WTC11 (cell line): ENCODE measurements around the gene RAP1GAP. TPM values are rescaled to one million over a fixed set of nuclear protein-coding genes. Genes with fewer than 3 reads are reported as not detected.

ENCODE experiments used
- ATAC-seq: fragments of 200-7000 bp; cut with Tn5 transposase; 2 replicates; pipeline ENCODE4 v1.10.0; 2021; ENCODE audit warnings: mild to moderate bottlenecking, moderate library complexity
- CTCF ChIA-PET: fragments of 300-600 bp; sonication (Branson Sonifier 250); formaldehyde crosslinking; loops from one replicate; lab custom pipeline; 2021; ENCODE audit warnings: antibody characterized with exemption; lab: Charles Lee
- POLR2A ChIA-PET: fragments of 350-600 bp; sonication (Branson Sonifier 250); formaldehyde crosslinking; loops from one replicate; lab custom pipeline; 2021; ENCODE audit warnings: antibody characterized with exemption; lab: Charles Lee
- DNase-seq: peaks from one replicate; pipeline ENCODE4 v3.0.0; 2021; ENCODE audit warnings: low spot score
- H3K27ac Mint-ChIP-seq: 2 replicates; pipeline ENCODE4 v1.8.0; 2021; ENCODE audit warnings: mixed read lengths
- H3K27me3 Mint-ChIP-seq: 2 replicates; pipeline ENCODE4 v1.8.0; 2021; ENCODE audit warnings: low read depth, mild to moderate bottlenecking, moderate library complexity, mixed read lengths
- H3K36me3 Mint-ChIP-seq: 2 replicates; pipeline ENCODE4 v1.8.0; 2021; ENCODE audit warnings: mixed read lengths
- H3K4me1 Mint-ChIP-seq: 2 replicates; pipeline ENCODE4 v1.8.0; 2022; ENCODE audit warnings: mixed read lengths
- H3K4me3 Mint-ChIP-seq: 2 replicates; pipeline ENCODE4 v1.8.0; 2021; ENCODE audit warnings: mild to moderate bottlenecking, moderate library complexity, mixed read lengths
- H3K9me3 Mint-ChIP-seq: 2 replicates; pipeline ENCODE4 v1.8.0; 2021; ENCODE audit warnings: mixed read lengths
- ARID4B ChIP-seq: sonication (generic); formaldehyde crosslinking; IDR thresholded peaks from 2 replicates; pipeline ENCODE4 v1.8.0; 2023; ENCODE audit warnings: missing genetic modification reagents, mild to moderate bottlenecking, borderline replicate concordance
- ATF6 ChIP-seq: sonication (generic); formaldehyde crosslinking; IDR thresholded peaks from 2 replicates; pipeline ENCODE4 v1.8.1; 2023; ENCODE audit warnings: mild to moderate bottlenecking, missing genetic modification reagents
- CBFB ChIP-seq: sonication (generic); formaldehyde crosslinking; IDR thresholded peaks from 2 replicates; pipeline ENCODE4 v1.8.1; 2022; ENCODE audit warnings: mild to moderate bottlenecking, low read depth, missing genetic modification reagents
- FOXK1 ChIP-seq: sonication (generic); formaldehyde crosslinking; IDR thresholded peaks from 2 replicates; pipeline ENCODE4 v1.8.0; 2022; ENCODE audit warnings: mild to moderate bottlenecking, moderate library complexity, missing genetic modification reagents
- GTF2I ChIP-seq: fragments of 250-450 bp; sonication (Bioruptor Pico); conservative IDR thresholded peaks from 2 replicates; pipeline ENCODE4 v1.4.0; 2021; ENCODE audit warnings: mild to moderate bottlenecking
- KAT7 ChIP-seq: sonication (generic); formaldehyde crosslinking; IDR thresholded peaks from 2 replicates; pipeline ENCODE4 v1.8.1; 2023; ENCODE audit warnings: missing genetic modification reagents, mild to moderate bottlenecking, borderline replicate concordance
- RELA ChIP-seq: sonication (generic); formaldehyde crosslinking; IDR thresholded peaks from 2 replicates; pipeline ENCODE4 v1.8.1; 2022; ENCODE audit warnings: missing genetic modification reagents, mild to moderate bottlenecking, borderline replicate concordance
- SMAD4 ChIP-seq: sonication (generic); formaldehyde crosslinking; IDR thresholded peaks from 2 replicates; pipeline ENCODE4 v1.8.0; 2022; ENCODE audit warnings: mild to moderate bottlenecking, missing genetic modification reagents
- SOX15 ChIP-seq: fragments of 250-450 bp; sonication (Bioruptor Pico); IDR thresholded peaks from 2 replicates; pipeline ENCODE4 v1.9.0; 2021; ENCODE audit warnings: mild to moderate bottlenecking
- USF2 ChIP-seq: sonication (generic); formaldehyde crosslinking; IDR thresholded peaks from 2 replicates; pipeline ENCODE4 v1.8.1; 2023; ENCODE audit warnings: mild to moderate bottlenecking, missing genetic modification reagents, moderate library complexity
- ZBTB43 ChIP-seq: sonication (generic); formaldehyde crosslinking; IDR thresholded peaks from 2 replicates; pipeline ENCODE4 v1.8.1; 2023; ENCODE audit warnings: mild to moderate bottlenecking, missing genetic modification reagents
- ZNF416 ChIP-seq: fragments of 250-450 bp; sonication (Bioruptor Pico); IDR thresholded peaks from 2 replicates; pipeline ENCODE4 v1.9.0; 2021; ENCODE audit warnings: mild to moderate bottlenecking, inconsistent platforms
- ZNF423 ChIP-seq: fragments of 250-450 bp; sonication (Bioruptor Pico); IDR thresholded peaks from 2 replicates; pipeline ENCODE4 v2.1.2; 2022; ENCODE audit warnings: mild to moderate bottlenecking, moderate library complexity
- ZNF671 ChIP-seq: fragments of 250-450 bp; sonication (Bioruptor Pico); IDR thresholded peaks from 2 replicates; pipeline ENCODE4 v1.8.0; 2021; ENCODE audit warnings: mild to moderate bottlenecking
- total RNA-seq: library from RNA; stranded (reverse); gene quantifications from 3 replicates; pipeline ENCODE4 v1.2.3, GENCODE V29; 2021

Gene RAP1GAP
- total RNA-seq, 1 experiment from 2014 or later = 7.6 TPM

- peak overlapping the region; percentile 69; the same call in 1 of the 2 replicates for H3K27ac Mint-ChIP-seq
- DNase-seq (no peak), ATAC-seq (no peak)
- H3K4me3 Mint-ChIP-seq = peak overlapping the region; percentile 24; the same call in 1 of the 2 replicates
- no peak for TF ChIP-seq ZNF671
- TF ChIP-seq ATF6 (CRISPR knock-in tag) = no peak
- TF ChIP-seq ZNF423 (CRISPR knock-in tag) = no peak
- no peak for TF ChIP-seq KAT7 (CRISPR knock-in tag)
- no peak for TF ChIP-seq ZNF416
- POLR2A ChIA-PET = interaction anchor here (1.2 kb wide), 1 partner anchor 13 kb away, joined by 3 read pairs; no protein-coding TSS in a partner anchor
- no peaks in the 10 kb centered on the region for H3K36me3 Mint-ChIP-seq
- CTCF ChIA-PET = interaction anchor here (1.1 to 2.1 kb wide), 2 partner anchors 14 to 43 kb away, joined by 4 to 7 read pairs; no protein-coding TSS in a partner anchor
- no peaks in the 10 kb centered on the region for H3K27me3 Mint-ChIP-seq
- peaks cover 17% of the 10 kb centered on the region for H3K4me1 Mint-ChIP-seq
- H3K9me3 Mint-ChIP-seq = no peaks in the 10 kb centered on the region
Measured at GRCh38 chr1:21608798-21609197, 60.4 kb downstream of the RAP1GAP start.

- DNase-seq (peak; percentile 100), ATAC-seq (peak; percentile 95)
- ChIA-PET POLR2A (interaction anchor here (0.6 to 1.2 kb wide), 3 partner anchors 14 to 198 kb away, joined by 3 read pairs; no protein-coding TSS in a partner anchor), CTCF (interaction anchor here (0.6 to 1.9 kb wide), 8 partner anchors 11 to 413 kb away, joined by 3 to 7 read pairs (median 3); no protein-coding TSS in a partner anchor)
- peak overlapping the region; percentile 49 for H3K4me3 Mint-ChIP-seq
- peak overlapping the region; percentile 65 for H3K27ac Mint-ChIP-seq
- peaks cover 17% of the 10 kb centered on the region for H3K4me1 Mint-ChIP-seq
- no peaks in the 10 kb centered on the region for H3K9me3 Mint-ChIP-seq
- TF ChIP-seq GTF2I (CRISPR knock-in tag) (0 out of 2 replicates have a peak, but pooled peaks have one; percentile 9), ZBTB43 (CRISPR knock-in tag) (no peak)
- no peaks in the 10 kb centered on the region for H3K36me3 Mint-ChIP-seq
- H3K27me3 Mint-ChIP-seq = no peaks in the 10 kb centered on the region
Measured at GRCh38 chr1:21607549-21608529, 61.3 kb downstream of the RAP1GAP start.

GRCh38 chr1:21605964-21606705 is 63.0 kb downstream of the RAP1GAP start:
- Mint-ChIP-seq H3K4me1 (peaks cover 17% of the 10 kb centered on the region), H3K4me3 (no peak overlapping the region), H3K9me3 (no peaks in the 10 kb centered on the region), H3K36me3 (no peaks in the 10 kb centered on the region), H3K27me3 (no peaks in the 10 kb centered on the region), H3K27ac (peak overlapping the region; percentile 49; the same call in 1 of the 2 replicates)
- ATAC-seq (no peak), DNase-seq (no peak)
- CTCF ChIA-PET = interaction anchor here (0.5 to 1.9 kb wide), 4 partner anchors 11 to 1962 kb away, joined by 3 to 7 read pairs (median 4); no protein-coding TSS in a partner anchor
- POLR2A ChIA-PET = interaction anchor here (0.5 to 0.9 kb wide), 2 partner anchors 29 to 409 kb away, joined by 3 to 4 read pairs; no protein-coding TSS in a partner anchor
- no peak for TF ChIP-seq RELA (CRISPR knock-in tag)
- TF ChIP-seq CBFB (CRISPR knock-in tag) = no peak
- TF ChIP-seq FOXK1 = no peak
- TF ChIP-seq SMAD4 (CRISPR knock-in tag) = no peak
- TF ChIP-seq USF2 (CRISPR knock-in tag) = no peak
- TF ChIP-seq ARID4B (CRISPR knock-in tag) = no peak
- TF ChIP-seq SOX15 (CRISPR knock-in tag) = no peak
- no peak for TF ChIP-seq ZNF671
